Gastrocnemius medialis (tissue), 4 donors: ENCODE measurements around the gene ACY1. TPM values are rescaled to one million over a fixed set of nuclear protein-coding genes. Genes with fewer than 3 reads are reported as not detected.

Source experiments
- ATAC-seq, 2 donors: fragments of 150-250 bp; one replicate each; pipeline ENCODE4 v1.9.1; 2016
- DNase-seq, 2 donors: peaks; one replicate each; pipeline ENCODE4 v3.0.0-alpha.2; 2019
- H3K27ac ChIP-seq, 4 donors: fragments of 200-600 bp; sonication (generic); 1 replicate in 1 of 4; 2 replicates in 3 of 4; pipeline ENCODE4 v1.5.1; 2016 to 2018; ENCODE audit warnings: mild to moderate bottlenecking in 2 of 4, moderate library complexity in 1 of 4
- H3K27me3 ChIP-seq, 3 donors: fragments of 200-600 bp; sonication (generic) in 2 of 3; 1 replicate in 1 of 3; 2 replicates in 2 of 3; pipeline versions ENCODE4 v1.5.1 to v1.6.0; 2016 to 2019; ENCODE audit warnings: mild to moderate bottlenecking in 1 of 3, moderate library complexity in 1 of 3
- H3K36me3 ChIP-seq, 2 donors: fragments of 200-600 bp; sonication (generic) in 1 of 2; one replicate each; pipeline ENCODE4 v1.5.1; 2017 to 2018
- H3K4me1 ChIP-seq, 2 donors: fragments of 200-600 bp; sonication (generic) in 1 of 2; one replicate each; pipeline ENCODE4 v1.5.1; 2016 to 2017; ENCODE audit warnings: mild to moderate bottlenecking in 2 of 2
- H3K4me3 ChIP-seq, 4 donors: fragments of 200-600 bp; sonication (generic) in 3 of 4; 1 replicate in 1 of 4; 2 replicates in 3 of 4; pipeline ENCODE4 v1.5.1; 2016 to 2019; ENCODE audit warnings: mild to moderate bottlenecking in 2 of 4
- H3K9me3 ChIP-seq, 3 donors: fragments of 200-600 bp; sonication (generic) in 2 of 3; 1 replicate in 1 of 3; 2 replicates in 2 of 3; pipeline ENCODE4 v1.5.1; 2016 to 2019
- CTCF ChIP-seq, 5 experiments: fragments of 450-650 bp in 3 of 5; fragments of 200-600 bp in 2 of 5; sonication (generic) in 2 of 5; IDR thresholded peaks in 4 of 5; conservative IDR thresholded peaks in 1 of 5; 1 replicate in 4 of 5; 2 replicates in 1 of 5; pipeline ENCODE4 v1.5.1; 2016 to 2019; ENCODE audit warnings: antibody characterized with exemption in 5 of 5, mild to moderate bottlenecking in 3 of 5, moderate library complexity in 3 of 5
- POLR2A ChIP-seq, 2 donors: fragments of 450-650 bp; IDR thresholded peaks; one replicate each; pipeline ENCODE4 v1.6.1; 2017; ENCODE audit warnings: antibody characterized with exemption in 2 of 2, mild to moderate bottlenecking in 2 of 2, moderate library complexity in 2 of 2
- in situ Hi-C, 4 donors: fragments of 200-750 bp; cut with MboI; loops; one replicate each; pipeline versions ENCODE4 v1.15.0 to v1.8.0; 2017; ENCODE audit warnings: low sequenced_read_pairs in 4 of 4
- intact Hi-C: fragments of 100-400 bp; cut with DNase I; formaldehyde crosslinking; loops from one replicate; pipeline ENCODE4 v1.15.1; 2023; ENCODE audit warnings: low total_unique reads
- total RNA-seq, 4 donors: library from RNA; depleted of rRNA; stranded (reverse); fragments of >200 nt; gene quantifications; one replicate each; pipeline versions ENCODE4 v1.1.0 to v1.2.3, GENCODE V29; 2016

Gene ACY1
- total RNA-seq, 4 donors from 2014 or later = 33.5 to 79.3 (median 43.2) TPM

GRCh38 chr3:51937014-51937413 lies 46.3 kb upstream of the ACY1 start:
- Histone ChIP-seq H3K36me3 (peaks cover 0 to 71% of the 10 kb centered on the region in 2 donors), H3K27me3 (no peaks in the 10 kb centered on the region), H3K4me3 (no peak overlapping the region), H3K9me3 (no peaks in the 10 kb centered on the region), H3K27ac (no peak overlapping the region), H3K4me1 (peaks cover 13 to 17% of the 10 kb centered on the region in 2 donors)
- TF ChIP-seq POLR2A (IDR thresholded peaks at IDR 0.05) (no peak), CTCF (IDR thresholded peaks at IDR 0.05 in 4 of 5, conservative IDR thresholded peaks at IDR 0.05 in 1 of 5) (no peak)
- no peak for ATAC-seq
- intact Hi-C loops = no loop called here
- no peak for DNase-seq
- in situ Hi-C loops = no loop called here

GRCh38 chr3:51937611-51938450 lies 45.5 kb upstream of the ACY1 start:
- Histone ChIP-seq H3K27me3 (no peaks in the 10 kb centered on the region), H3K27ac (no peak overlapping the region), H3K9me3 (no peaks in the 10 kb centered on the region), H3K36me3 (peaks cover 0 to 67% of the 10 kb centered on the region in 2 donors), H3K4me1 (peaks cover 18 to 24% of the 10 kb centered on the region in 2 donors), H3K4me3 (no peak overlapping the region)
- no peak for ATAC-seq
- no peak for TF ChIP-seq CTCF (IDR thresholded peaks at IDR 0.05 in 4 of 5, conservative IDR thresholded peaks at IDR 0.05 in 1 of 5)
- TF ChIP-seq POLR2A (IDR thresholded peaks at IDR 0.05) = no peak
- intact Hi-C loops (no loop called here), in situ Hi-C loops (no loop called here)
- no peak for DNase-seq

GRCh38 chr3:51938780-51939425 lies 44.4 kb upstream of the ACY1 start:
- no peaks in the 10 kb centered on the region for H3K27me3 ChIP-seq
- TF ChIP-seq CTCF (IDR thresholded peaks at IDR 0.05 in 4 of 5, conservative IDR thresholded peaks at IDR 0.05 in 1 of 5) = no peak
- no peak for TF ChIP-seq POLR2A (IDR thresholded peaks at IDR 0.05)
- peaks cover 23 to 29% of the 10 kb centered on the region in 2 donors for H3K4me1 ChIP-seq
- no peak overlapping the region for H3K27ac ChIP-seq
- intact Hi-C loops = no loop called here
- H3K36me3 ChIP-seq = peaks cover 0 to 56% of the 10 kb centered on the region in 2 donors
- in situ Hi-C loops = no loop called here
- H3K4me3 ChIP-seq = no peak overlapping the region
- DNase-seq (no peak), ATAC-seq (no peak)
- no peaks in the 10 kb centered on the region for H3K9me3 ChIP-seq

GRCh38 chr3:51940648-51941462 lies 42.5 kb upstream of the ACY1 start:
- intact Hi-C loops = no loop called here
- no peaks in the 10 kb centered on the region for H3K27me3 ChIP-seq
- in situ Hi-C loops = loop anchor here in 2 of 4 donors (10.0 kb wide), 1 partner anchor 54 kb away; the partner anchor contains the start of gene RPL29 (in 2 of the 2)

More at GRCh38 chr3:51940648-51941462, 42.5 kb upstream of the ACY1 start:
- peaks cover 23 to 29% of the 10 kb centered on the region in 2 donors for H3K4me1 ChIP-seq
- H3K36me3 ChIP-seq = peaks cover 0 to 41% of the 10 kb centered on the region in 2 donors
- peak overlapping the region; percentile 88 to 96 (median 91) for H3K27ac ChIP-seq
- TF ChIP-seq POLR2A (IDR thresholded peaks at IDR 0.05) (no peak), CTCF (IDR thresholded peaks at IDR 0.05 in 4 of 5, conservative IDR thresholded peaks at IDR 0.05 in 1 of 5) (no peak)
- H3K9me3 ChIP-seq = no peaks in the 10 kb centered on the region
- H3K4me3 ChIP-seq = peak overlapping the region; percentile 83 to 94 (median 90)
- ATAC-seq (no peak), DNase-seq (no peak)
